MM.1S (cell line): ENCODE measurements around the gene SLC49A3.

ENCODE experiments used
- DNase-seq: peaks from one replicate; pipeline ENCODE4 v3.0.0-alpha.2; 2015
- H2AFZ ChIP-seq: fragments of 300-600 bp; sonication (generic); 2 replicates; pipeline ENCODE4 v1.6.0; 2016; ENCODE audit warnings: antibody characterized with exemption, low read length
- H3F3A ChIP-seq: fragments of 300-600 bp; sonication (generic); 2 replicates; pipeline ENCODE4 v1.6.1; 2016; ENCODE audit warnings: mild to moderate bottlenecking, antibody characterized with exemption, low read length, moderate library complexity, mixed read lengths; ENCODE audit not compliant: insufficient read depth
- H3K27ac ChIP-seq: fragments of 300-600 bp; sonication (generic); 2 replicates; pipeline ENCODE4 v1.5.1; 2016; ENCODE audit warnings: mild to moderate bottlenecking, low read length
- H3K27me3 ChIP-seq: fragments of 300-600 bp; sonication (generic); replicated peaks from 2 replicates; pipeline ENCODE4 v1.6.0; 2016; ENCODE audit warnings: low read length; ENCODE audit not compliant: insufficient read depth
- H3K36me3 ChIP-seq: fragments of 300-600 bp; sonication (generic); replicated peaks from 2 replicates; pipeline ENCODE4 v1.6.1; 2016; ENCODE audit warnings: mild to moderate bottlenecking, low read length, mixed read lengths; ENCODE audit not compliant: insufficient read depth
- H3K4me1 ChIP-seq: fragments of 300-600 bp; sonication (generic); 2 replicates; pipeline ENCODE4 v1.6.1; 2016; ENCODE audit warnings: low read length, mixed read lengths
- H3K4me2 ChIP-seq: fragments of 300-600 bp; sonication (generic); 2 replicates; pipeline ENCODE4 v1.6.0; 2016; ENCODE audit warnings: low read depth, low read length
- H3K4me3 ChIP-seq: fragments of 300-600 bp; sonication (generic); 2 replicates; pipeline ENCODE4 v1.5.1; 2016; ENCODE audit warnings: low read length, mixed read lengths
- H3K79me2 ChIP-seq: fragments of 300-600 bp; sonication (generic); 2 replicates; pipeline ENCODE4 v1.6.1; 2016; ENCODE audit warnings: mixed run types, low read length, mixed read lengths
- H3K9ac ChIP-seq: fragments of 300-600 bp; sonication (generic); 2 replicates; pipeline ENCODE4 v1.6.1; 2016; ENCODE audit warnings: low read length, mixed read lengths
- H3K9me2 ChIP-seq: fragments of 300-600 bp; sonication (generic); replicated peaks from 2 replicates; pipeline ENCODE4 v1.6.1; 2016; ENCODE audit warnings: mild to moderate bottlenecking, low read length, mixed read lengths; ENCODE audit not compliant: insufficient read depth
- H3K9me3 ChIP-seq: fragments of 300-600 bp; sonication (generic); replicated peaks from 2 replicates; pipeline ENCODE4 v1.6.1; 2016; ENCODE audit warnings: mild to moderate bottlenecking, low read length, mixed read lengths; ENCODE audit not compliant: insufficient read depth
- H4K20me1 ChIP-seq: fragments of 300-600 bp; sonication (generic); 2 replicates; pipeline ENCODE4 v1.6.1; 2016; ENCODE audit warnings: mild to moderate bottlenecking, low read length, moderate library complexity, mixed read lengths; ENCODE audit not compliant: insufficient read depth
- EZH2 ChIP-seq: fragments of 300-600 bp; sonication (generic); optimal IDR thresholded peaks from 2 replicates; pipeline ENCODE3; 2017; ENCODE audit warnings: low read depth, mild to moderate bottlenecking, antibody characterized with exemption, low read length, mixed read lengths
- EZH2phosphoT487 ChIP-seq: fragments of 300-600 bp; sonication (generic); IDR thresholded peaks from 2 replicates; pipeline ENCODE4 v1.6.1; 2018; ENCODE audit warnings: antibody characterized with exemption, low read length
- TF ChIP-seq, protein P1 (sequence below): fragments of 300-600 bp; sonication (generic); IDR thresholded peaks from 2 replicates; pipeline ENCODE4 v1.5.1; 2016; ENCODE audit warnings: antibody characterized with exemption, low read length, mixed read lengths

Gene SLC49A3

GRCh38 chr4:729336-730315 is 40.7 kb upstream of the SLC49A3 start:
- Histone ChIP-seq H3K4me2 (no peak overlapping the region), H3K9me2 (no peaks in the 10 kb centered on the region), H2AFZ (no peak overlapping the region), H3K27me3 (no peaks in the 10 kb centered on the region), H3K4me1 (no peaks in the 10 kb centered on the region), H3F3A (no peaks in the 10 kb centered on the region), H3K27ac (no peak overlapping the region), H4K20me1 (no peaks in the 10 kb centered on the region), H3K4me3 (no peak overlapping the region), H3K9me3 (no peaks in the 10 kb centered on the region), H3K9ac (no peak overlapping the region), H3K36me3 (no peaks in the 10 kb centered on the region), H3K79me2 (no peaks in the 10 kb centered on the region)
- no peak for TF ChIP-seq EZH2phosphoT487
- no peak for DNase-seq

DNA sequence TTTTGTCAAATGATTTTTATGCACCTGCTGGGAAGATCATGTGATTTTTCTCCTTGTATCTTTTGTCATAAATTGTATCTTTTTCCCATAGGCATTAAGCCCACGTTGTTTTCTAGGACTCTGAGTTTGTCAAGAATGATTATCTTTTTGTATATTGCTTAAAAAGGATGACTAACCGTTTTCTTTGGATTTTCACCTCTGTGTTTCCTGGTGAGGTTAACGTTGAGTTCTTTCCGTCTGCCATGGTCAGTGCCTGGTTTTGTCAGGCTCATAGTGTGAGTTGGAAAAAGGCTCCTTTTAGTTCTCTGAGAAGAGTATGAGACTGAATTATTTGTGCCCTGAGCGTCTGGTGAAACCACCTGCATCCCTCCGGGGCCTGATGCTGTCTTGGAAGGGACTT is 38.6 kb upstream of the SLC49A3 start:
- Histone ChIP-seq H3F3A (no peaks in the 10 kb centered on the region), H4K20me1 (no peaks in the 10 kb centered on the region), H3K27me3 (no peaks in the 10 kb centered on the region), H3K4me2 (no peak overlapping the region), H2AFZ (no peak overlapping the region), H3K27ac (no peak overlapping the region), H3K9me3 (no peaks in the 10 kb centered on the region), H3K4me1 (no peaks in the 10 kb centered on the region), H3K79me2 (no peaks in the 10 kb centered on the region), H3K4me3 (no peak overlapping the region), H3K36me3 (no peaks in the 10 kb centered on the region), H3K9ac (no peak overlapping the region), H3K9me2 (no peaks in the 10 kb centered on the region)
- DNase-seq: no peak
- TF ChIP-seq, protein P1, sequence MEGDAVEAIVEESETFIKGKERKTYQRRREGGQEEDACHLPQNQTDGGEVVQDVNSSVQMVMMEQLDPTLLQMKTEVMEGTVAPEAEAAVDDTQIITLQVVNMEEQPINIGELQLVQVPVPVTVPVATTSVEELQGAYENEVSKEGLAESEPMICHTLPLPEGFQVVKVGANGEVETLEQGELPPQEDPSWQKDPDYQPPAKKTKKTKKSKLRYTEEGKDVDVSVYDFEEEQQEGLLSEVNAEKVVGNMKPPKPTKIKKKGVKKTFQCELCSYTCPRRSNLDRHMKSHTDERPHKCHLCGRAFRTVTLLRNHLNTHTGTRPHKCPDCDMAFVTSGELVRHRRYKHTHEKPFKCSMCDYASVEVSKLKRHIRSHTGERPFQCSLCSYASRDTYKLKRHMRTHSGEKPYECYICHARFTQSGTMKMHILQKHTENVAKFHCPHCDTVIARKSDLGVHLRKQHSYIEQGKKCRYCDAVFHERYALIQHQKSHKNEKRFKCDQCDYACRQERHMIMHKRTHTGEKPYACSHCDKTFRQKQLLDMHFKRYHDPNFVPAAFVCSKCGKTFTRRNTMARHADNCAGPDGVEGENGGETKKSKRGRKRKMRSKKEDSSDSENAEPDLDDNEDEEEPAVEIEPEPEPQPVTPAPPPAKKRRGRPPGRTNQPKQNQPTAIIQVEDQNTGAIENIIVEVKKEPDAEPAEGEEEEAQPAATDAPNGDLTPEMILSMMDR: no peak

DNA sequence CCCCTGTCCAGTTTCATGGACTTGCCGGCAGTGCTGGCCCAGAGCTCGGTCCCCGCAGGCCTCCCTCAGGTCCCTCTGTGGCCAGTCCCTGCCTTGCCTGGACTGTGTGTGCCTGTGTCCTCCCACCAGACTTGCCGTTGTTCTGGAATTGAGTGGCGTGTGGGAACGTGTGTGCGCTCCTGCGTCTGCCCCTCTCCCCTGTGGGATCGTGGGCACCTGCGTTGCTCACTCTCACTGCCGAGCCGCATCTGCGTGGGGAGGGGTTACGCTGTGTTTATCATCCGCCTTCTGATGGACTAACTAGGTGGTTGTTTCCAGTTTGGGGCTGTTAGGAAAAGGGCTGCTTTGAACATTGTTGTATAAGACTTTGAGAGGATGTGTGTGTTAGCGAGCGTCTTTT is 37.9 kb upstream of the SLC49A3 start:
- no peak overlapping the region for H2AFZ ChIP-seq
- H3K27me3 ChIP-seq: no peaks in the 10 kb centered on the region
- H3F3A ChIP-seq: no peaks in the 10 kb centered on the region
- no peaks in the 10 kb centered on the region for H4K20me1 ChIP-seq
- no peak overlapping the region for H3K4me3 ChIP-seq
- H3K4me2 ChIP-seq: no peak overlapping the region
- no peaks in the 10 kb centered on the region for H3K36me3 ChIP-seq
- no peak overlapping the region for H3K9ac ChIP-seq
- H3K79me2 ChIP-seq: no peaks in the 10 kb centered on the region
- DNase-seq: no peak
- H3K4me1 ChIP-seq: no peaks in the 10 kb centered on the region
- H3K9me2 ChIP-seq: no peaks in the 10 kb centered on the region
- TF ChIP-seq EZH2 (no peak), EZH2phosphoT487 (no peak)
- TF ChIP-seq, protein P1: no peak
- no peaks in the 10 kb centered on the region for H3K9me3 ChIP-seq
- no peak overlapping the region for H3K27ac ChIP-seq

- H3K9me3 ChIP-seq: no peaks in the 10 kb centered on the region
- DNase-seq: no peak
- no peaks in the 10 kb centered on the region for H3K9me2 ChIP-seq
- no peaks in the 10 kb centered on the region for H3K79me2 ChIP-seq
- no peaks in the 10 kb centered on the region for H3K36me3 ChIP-seq
- H4K20me1 ChIP-seq: no peaks in the 10 kb centered on the region
- H3K9ac ChIP-seq: no peak overlapping the region
- H3K27ac ChIP-seq: no peak overlapping the region
- H3K4me3 ChIP-seq: no peak overlapping the region
- no peak overlapping the region for H2AFZ ChIP-seq
- no peaks in the 10 kb centered on the region for H3K27me3 ChIP-seq
- H3K4me1 ChIP-seq: no peaks in the 10 kb centered on the region
- no peaks in the 10 kb centered on the region for H3F3A ChIP-seq
- no peak overlapping the region for H3K4me2 ChIP-seq
- TF ChIP-seq, protein P1: no peak
- TF ChIP-seq EZH2phosphoT487 (no peak), EZH2 (no peak)
These were observed 37.4 kb upstream of the SLC49A3 start for GRCh38 chr4:726235-726787.
